HCT116 (cell line): ENCODE data around the gene RUVBL1. TPM values are rescaled to one million over a fixed set of nuclear protein-coding genes. Genes with fewer than 3 reads are reported as not detected.

Source experiments
- ATAC-seq: fragments of 200-7000 bp; cut with Tn5 transposase; 2 replicates; pipeline ENCODE4 v1.9.1; 2020; ENCODE audit warnings: mild to moderate bottlenecking, moderate library complexity
- BruUV-seq: library from RNA; stranded (reverse); fragments of 400-500 nt; replicated peaks from 2 replicates; lab custom pipeline; 2021; lab: Mats Ljungman, UMichigan
- CTCF ChIA-PET: fragments of 300-600 bp; sonication (Branson Sonifier 250); formaldehyde crosslinking; loops from one replicate; lab custom pipeline; 2021; ENCODE audit warnings: antibody characterized with exemption; lab: Charles Lee
- POLR2A ChIA-PET: fragments of 300-600, 350-600 bp; sonication (Branson Sonifier 250); formaldehyde crosslinking; loops from one replicate; lab custom pipeline; 2021; ENCODE audit warnings: antibody characterized with exemption; lab: Charles Lee
- RAD21 ChIA-PET, 2 experiments: fragments of 300-600 bp; sonication (Branson Sonifier 250); formaldehyde crosslinking; loops; one replicate each; lab custom pipeline; 2023; ENCODE audit warnings: low total read pairs in 2 of 2; ENCODE audit not compliant: uncharacterized antibody in 2 of 2, unreplicated experiment in 2 of 2, low non-redundant PET in 1 of 2; lab: Charles Lee
- DNase-seq: peaks from one replicate; pipeline ENCODE4 v3.0.0-alpha.2; 2010; ENCODE audit warnings: low read depth, low spot score
- H2AFZ ChIP-seq: fragments of 200-600 bp; shearing (Covaris generic), sonication (generic); 2 replicates; pipeline ENCODE4 v1.6.1; 2017; ENCODE audit warnings: low read depth, mixed run types, mixed read lengths, antibody characterized with exemption, low read length; ENCODE audit not compliant: poor library complexity, severe bottlenecking
- H3K27ac ChIP-seq: 2 replicates; pipeline ENCODE4 v1.5.1; 2012; ENCODE audit warnings: low read depth, low read length
- H3K27me3 ChIP-seq: fragments of 200-600 bp; sonication (generic); 2 replicates; pipeline ENCODE4 v1.6.1; 2016; ENCODE audit warnings: mixed run types, low read length, mixed read lengths; ENCODE audit not compliant: insufficient read depth
- H3K36me3 ChIP-seq, 2 experiments: fragments of 200-500 bp in 1 of 2; fragments of 200-600 bp in 1 of 2; sonication (Bioruptor generic) in 1 of 2; sonication (generic) in 1 of 2; 2 replicates each; pipeline versions ENCODE4 v1.5.1 to v1.6.1; 2014 to 2016; ENCODE audit warnings: low read length in 2 of 2, inconsistent platforms in 1 of 2, mixed read lengths in 1 of 2, mixed run types in 1 of 2; ENCODE audit not compliant: insufficient read depth in 2 of 2, control insufficient read depth in 1 of 2
- H3K4me1 ChIP-seq, 2 experiments: fragments of 200-600 bp in 1 of 2; sonication (generic) in 1 of 2; 2 replicates each; pipeline versions ENCODE4 v1.5.1 to v1.6.1; 2012 to 2017; ENCODE audit warnings: low read length in 2 of 2, inconsistent platforms in 1 of 2, mild to moderate bottlenecking in 1 of 2, mixed read lengths in 1 of 2, mixed run types in 1 of 2, moderate library complexity in 1 of 2; ENCODE audit not compliant: insufficient read depth in 2 of 2, control insufficient read depth in 1 of 2
- H3K4me2 ChIP-seq: fragments of 200-600 bp; sonication (generic); 2 replicates; pipeline ENCODE4 v1.6.1; 2017; ENCODE audit warnings: mixed run types, low read length, mixed read lengths
- H3K4me3 ChIP-seq, 2 experiments: fragments of 200-600 bp in 1 of 2; sonication (generic) in 1 of 2; replicated peaks in 1 of 2; 2 replicates each; pipeline ENCODE4 v1.5.1; 2011 to 2016; ENCODE audit warnings: low read length in 2 of 2, control low read depth in 1 of 2, low read depth in 1 of 2, mild to moderate bottlenecking in 1 of 2, mixed read lengths in 1 of 2, mixed run types in 1 of 2
- H3K79me2 ChIP-seq: fragments of 200-600 bp; sonication (generic); 2 replicates; pipeline ENCODE4 v1.6.1; 2017; ENCODE audit warnings: mild to moderate bottlenecking, mixed run types, low read length, moderate library complexity, mixed read lengths; ENCODE audit not compliant: insufficient read depth
- H3K9ac ChIP-seq: fragments of 200-600 bp; sonication (generic); 2 replicates; pipeline ENCODE4 v1.6.1; 2016; ENCODE audit warnings: low read length, mixed read lengths
- H3K9me2 ChIP-seq: fragments of 200-600 bp; sonication (generic), shearing (Covaris generic); 2 replicates; pipeline ENCODE4 v1.6.1; 2017; ENCODE audit warnings: mixed run types, mild to moderate bottlenecking, moderate library complexity; ENCODE audit not compliant: insufficient read depth
- H3K9me3 ChIP-seq, 2 experiments: fragments of 200-500 bp in 1 of 2; fragments of 200-600 bp in 1 of 2; sonication (Bioruptor generic) in 1 of 2; sonication (generic) in 1 of 2; 2 replicates each; pipeline ENCODE4 v1.6.1; 2014 to 2017; ENCODE audit warnings: low read length in 2 of 2, mixed read lengths in 2 of 2, inconsistent platforms in 1 of 2, low read depth in 1 of 2, mild to moderate bottlenecking in 1 of 2, mixed run types in 1 of 2, moderate library complexity in 1 of 2; ENCODE audit not compliant: control insufficient read depth in 1 of 2, insufficient read depth in 1 of 2
- H4K20me1 ChIP-seq: fragments of 200-600 bp; sonication (generic), shearing (Covaris generic); 2 replicates; pipeline ENCODE4 v1.6.1; 2017; ENCODE audit warnings: mixed run types, mild to moderate bottlenecking, moderate library complexity; ENCODE audit not compliant: insufficient read depth
- CBX3 ChIP-seq: IDR thresholded peaks from 2 replicates; pipeline ENCODE4 v1.6.1; 2012; ENCODE audit warnings: low read depth
- CEBPB ChIP-seq: IDR thresholded peaks from 2 replicates; pipeline ENCODE4 v1.6.1; 2012; ENCODE audit warnings: low read depth
- ELF1 ChIP-seq: IDR thresholded peaks from 2 replicates; pipeline ENCODE4 v1.6.1; 2012; ENCODE audit warnings: low read depth, borderline replicate concordance
- EZH2 ChIP-seq: fragments of 200-600 bp; sonication (generic); IDR thresholded peaks from 2 replicates; pipeline ENCODE4 v1.6.1; 2017; ENCODE audit warnings: antibody characterized with exemption, mixed run types
- FOSL1 ChIP-seq: IDR thresholded peaks from 2 replicates; pipeline ENCODE4 v1.6.1; 2012; ENCODE audit warnings: low read depth
- JUND ChIP-seq: IDR thresholded peaks from 2 replicates; pipeline ENCODE4 v1.6.1; 2012
- intact Hi-C: fragments of 100-400 bp; cut with micrococcal nuclease; formaldehyde crosslinking; loops from 2 replicates; pipeline ENCODE4 v1.10.0; 2022
- total RNA-seq: library from RNA; stranded (reverse); gene quantifications from one replicate; pipeline ENCODE4 v1.2.1, GENCODE V29; 2021; ENCODE audit not compliant: unreplicated experiment
- TF ChIP-seq, protein P1 (sequence below), 3 experiments: fragments of 200-600 bp in 1 of 3; sonication (generic) in 1 of 3; IDR thresholded peaks in 2 of 3; conservative IDR thresholded peaks in 1 of 3; 2 replicates each; pipeline ENCODE4 v1.5.1; 2012 to 2017; ENCODE audit warnings: low read depth in 2 of 3, low read length in 2 of 3, antibody characterized with exemption in 1 of 3, borderline replicate concordance in 1 of 3, control low read depth in 1 of 3, mild to moderate bottlenecking in 1 of 3, mixed read lengths in 1 of 3, mixed run types in 1 of 3, moderate library complexity in 1 of 3; ENCODE audit not compliant: insufficient read depth in 1 of 3
- TF ChIP-seq, protein P2 (sequence below): IDR thresholded peaks from 2 replicates; pipeline ENCODE4 v1.6.1; 2012
- TF ChIP-seq, protein P3 (sequence below): IDR thresholded peaks from 2 replicates; pipeline ENCODE4 v1.6.1; 2011; ENCODE audit warnings: mild to moderate bottlenecking, low read length, moderate library complexity; ENCODE audit not compliant: insufficient replicate concordance; ENCODE audit errors: extremely low read depth

The RUVBL1 gene
- total RNA-seq, 1 experiment from 2014 or later: 129 TPM

DNA sequence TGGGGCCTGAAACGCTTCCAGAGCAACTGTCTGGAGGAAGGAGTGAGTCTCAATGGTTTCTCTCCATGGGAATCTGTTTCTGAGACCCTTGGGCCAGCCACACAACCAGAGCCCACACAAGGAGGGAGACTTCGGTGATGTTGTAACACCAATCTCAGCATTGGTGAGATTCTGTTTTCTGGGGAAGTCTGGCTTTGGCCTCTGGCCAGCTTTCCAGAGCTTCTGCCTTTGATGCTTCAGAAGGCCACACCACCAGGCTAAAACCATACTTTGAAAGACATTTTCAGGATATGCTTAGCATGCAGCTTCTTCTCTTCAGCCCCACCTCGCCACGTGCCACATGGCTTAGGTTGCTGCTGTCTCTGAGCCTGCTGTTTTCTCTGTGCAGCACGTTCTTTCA, 26.0 kb upstream of the RUVBL1 start:
- Histone ChIP-seq H2AFZ (no peak overlapping the region), H3K9me3 (no peaks in the 10 kb centered on the region), H3K27ac (no peak overlapping the region), H3K79me2 (peaks cover 10% of the 10 kb centered on the region), H3K27me3 (no peaks in the 10 kb centered on the region), H3K4me3 (no peak overlapping the region), H4K20me1 (no peaks in the 10 kb centered on the region), H3K9me2 (no peaks in the 10 kb centered on the region), H3K9ac (no peak overlapping the region), H3K36me3 (no peaks in the 10 kb centered on the region), H3K4me1 (peaks cover 0 to 6% of the 10 kb centered on the region in 2 experiments; a peak in 3 of 4 replicates), H3K4me2 (no peak overlapping the region)
- POLR2A ChIA-PET: no interaction called here
- intact Hi-C loops: no loop called here
- TF ChIP-seq EZH2: no peak
- TF ChIP-seq, protein P1, sequence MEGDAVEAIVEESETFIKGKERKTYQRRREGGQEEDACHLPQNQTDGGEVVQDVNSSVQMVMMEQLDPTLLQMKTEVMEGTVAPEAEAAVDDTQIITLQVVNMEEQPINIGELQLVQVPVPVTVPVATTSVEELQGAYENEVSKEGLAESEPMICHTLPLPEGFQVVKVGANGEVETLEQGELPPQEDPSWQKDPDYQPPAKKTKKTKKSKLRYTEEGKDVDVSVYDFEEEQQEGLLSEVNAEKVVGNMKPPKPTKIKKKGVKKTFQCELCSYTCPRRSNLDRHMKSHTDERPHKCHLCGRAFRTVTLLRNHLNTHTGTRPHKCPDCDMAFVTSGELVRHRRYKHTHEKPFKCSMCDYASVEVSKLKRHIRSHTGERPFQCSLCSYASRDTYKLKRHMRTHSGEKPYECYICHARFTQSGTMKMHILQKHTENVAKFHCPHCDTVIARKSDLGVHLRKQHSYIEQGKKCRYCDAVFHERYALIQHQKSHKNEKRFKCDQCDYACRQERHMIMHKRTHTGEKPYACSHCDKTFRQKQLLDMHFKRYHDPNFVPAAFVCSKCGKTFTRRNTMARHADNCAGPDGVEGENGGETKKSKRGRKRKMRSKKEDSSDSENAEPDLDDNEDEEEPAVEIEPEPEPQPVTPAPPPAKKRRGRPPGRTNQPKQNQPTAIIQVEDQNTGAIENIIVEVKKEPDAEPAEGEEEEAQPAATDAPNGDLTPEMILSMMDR (IDR thresholded peaks at IDR 0.05 in 2 of 3, conservative IDR thresholded peaks at IDR 0.05 in 1 of 3; ENCODE audit: borderline replicate concordance in 1 of 3, insufficient read depth in 1 of 3, low read depth in 2 of 3, low read length in 2 of 3): no peak
- TF ChIP-seq, protein P2, sequence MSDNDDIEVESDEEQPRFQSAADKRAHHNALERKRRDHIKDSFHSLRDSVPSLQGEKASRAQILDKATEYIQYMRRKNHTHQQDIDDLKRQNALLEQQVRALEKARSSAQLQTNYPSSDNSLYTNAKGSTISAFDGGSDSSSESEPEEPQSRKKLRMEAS: no peak
- TF ChIP-seq CBX3: no peak
- TF ChIP-seq, protein P3, sequence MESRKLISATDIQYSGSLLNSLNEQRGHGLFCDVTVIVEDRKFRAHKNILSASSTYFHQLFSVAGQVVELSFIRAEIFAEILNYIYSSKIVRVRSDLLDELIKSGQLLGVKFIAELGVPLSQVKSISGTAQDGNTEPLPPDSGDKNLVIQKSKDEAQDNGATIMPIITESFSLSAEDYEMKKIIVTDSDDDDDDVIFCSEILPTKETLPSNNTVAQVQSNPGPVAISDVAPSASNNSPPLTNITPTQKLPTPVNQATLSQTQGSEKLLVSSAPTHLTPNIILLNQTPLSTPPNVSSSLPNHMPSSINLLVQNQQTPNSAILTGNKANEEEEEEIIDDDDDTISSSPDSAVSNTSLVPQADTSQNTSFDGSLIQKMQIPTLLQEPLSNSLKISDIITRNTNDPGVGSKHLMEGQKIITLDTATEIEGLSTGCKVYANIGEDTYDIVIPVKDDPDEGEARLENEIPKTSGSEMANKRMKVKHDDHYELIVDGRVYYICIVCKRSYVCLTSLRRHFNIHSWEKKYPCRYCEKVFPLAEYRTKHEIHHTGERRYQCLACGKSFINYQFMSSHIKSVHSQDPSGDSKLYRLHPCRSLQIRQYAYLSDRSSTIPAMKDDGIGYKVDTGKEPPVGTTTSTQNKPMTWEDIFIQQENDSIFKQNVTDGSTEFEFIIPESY: no peak
- no peak for TF ChIP-seq CEBPB
- TF ChIP-seq JUND: no peak
- no peak for TF ChIP-seq ELF1
- no peak for TF ChIP-seq FOSL1
- CTCF ChIA-PET: no interaction called here
- no peak for ATAC-seq
- RAD21 ChIA-PET: no interaction called here
- no peak for DNase-seq
- no TSS peak for BruUV-seq
